Measurements from ENCODE around the gene MYH4.

DNA sequence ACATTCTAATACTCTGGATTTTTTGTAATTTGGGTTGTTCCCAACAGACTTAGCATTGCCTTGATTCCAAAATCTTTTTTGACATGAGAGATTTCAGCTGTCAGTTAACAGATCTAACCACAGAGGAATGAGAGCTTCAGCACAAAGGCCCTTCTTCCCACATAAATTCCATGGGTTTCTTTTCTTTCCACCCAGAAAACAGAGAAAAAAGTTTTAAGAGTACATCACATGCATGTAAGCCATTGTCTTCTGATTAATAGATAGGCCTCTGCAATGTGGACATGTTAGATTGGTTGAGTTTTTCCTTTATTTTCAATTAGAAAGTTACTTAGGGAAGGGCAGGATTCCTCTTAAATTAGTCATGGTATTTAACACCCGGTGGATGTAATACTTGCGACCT is 48.5 kb downstream of the MYH4 start:
- TF ChIP-seq EP300 (conservative IDR thresholded peaks at IDR 0.05; ENCODE audit: poor library complexity, severe bottlenecking): no peak
- TF ChIP-seq TAF1 (IDR thresholded peaks at IDR 0.05; ENCODE audit: low read depth): no peak
- TF ChIP-seq SMC3 (conservative IDR thresholded peaks at IDR 0.05; ENCODE audit: poor library complexity): no peak
- TF ChIP-seq, protein P1, sequence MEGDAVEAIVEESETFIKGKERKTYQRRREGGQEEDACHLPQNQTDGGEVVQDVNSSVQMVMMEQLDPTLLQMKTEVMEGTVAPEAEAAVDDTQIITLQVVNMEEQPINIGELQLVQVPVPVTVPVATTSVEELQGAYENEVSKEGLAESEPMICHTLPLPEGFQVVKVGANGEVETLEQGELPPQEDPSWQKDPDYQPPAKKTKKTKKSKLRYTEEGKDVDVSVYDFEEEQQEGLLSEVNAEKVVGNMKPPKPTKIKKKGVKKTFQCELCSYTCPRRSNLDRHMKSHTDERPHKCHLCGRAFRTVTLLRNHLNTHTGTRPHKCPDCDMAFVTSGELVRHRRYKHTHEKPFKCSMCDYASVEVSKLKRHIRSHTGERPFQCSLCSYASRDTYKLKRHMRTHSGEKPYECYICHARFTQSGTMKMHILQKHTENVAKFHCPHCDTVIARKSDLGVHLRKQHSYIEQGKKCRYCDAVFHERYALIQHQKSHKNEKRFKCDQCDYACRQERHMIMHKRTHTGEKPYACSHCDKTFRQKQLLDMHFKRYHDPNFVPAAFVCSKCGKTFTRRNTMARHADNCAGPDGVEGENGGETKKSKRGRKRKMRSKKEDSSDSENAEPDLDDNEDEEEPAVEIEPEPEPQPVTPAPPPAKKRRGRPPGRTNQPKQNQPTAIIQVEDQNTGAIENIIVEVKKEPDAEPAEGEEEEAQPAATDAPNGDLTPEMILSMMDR (IDR thresholded peaks at IDR 0.05; ENCODE audit: poor library complexity, severe bottlenecking): no peak
- no peak for TF ChIP-seq POLR2AphosphoS5 (IDR thresholded peaks at IDR 0.05)
